ENCODE results near the gene PTPRE.
A peak's percentile ranks its signal among the peaks of the same experiment; 100 is the strongest.

Gene PTPRE

DNA sequence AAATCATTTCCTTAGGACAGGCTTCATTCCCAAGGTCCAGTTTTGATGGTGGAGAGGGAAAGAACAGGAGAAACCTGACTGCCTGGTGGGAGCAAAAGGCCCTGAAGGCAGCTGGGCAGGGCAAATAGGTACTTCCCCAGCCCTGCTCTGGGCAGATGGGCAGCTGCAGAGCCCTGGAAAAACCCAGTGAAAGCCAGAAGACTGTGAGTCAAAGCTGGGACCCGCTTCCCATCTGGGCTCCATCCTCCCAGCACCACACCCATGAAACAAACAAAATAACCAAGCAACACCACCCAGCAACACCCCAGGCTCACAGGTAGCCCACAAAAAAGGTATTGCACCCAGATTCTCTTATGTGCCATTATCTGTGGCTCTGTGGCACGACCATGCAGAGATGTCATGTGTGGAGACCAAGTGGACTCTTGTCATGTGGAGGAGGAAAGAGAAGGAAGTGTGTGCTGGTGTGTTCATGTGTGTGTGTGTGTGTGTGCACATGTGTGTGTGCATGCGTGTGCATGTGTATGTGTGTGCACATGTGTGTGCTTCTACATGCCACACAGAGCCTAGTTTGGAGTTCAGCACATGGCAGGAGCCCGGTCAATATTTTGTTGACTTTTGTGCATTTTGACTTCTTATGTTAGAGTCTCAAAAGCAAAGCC, 24.0 kb upstream of the PTPRE start:
- peak; percentile 67 to 80 for DNase-seq

DNA sequence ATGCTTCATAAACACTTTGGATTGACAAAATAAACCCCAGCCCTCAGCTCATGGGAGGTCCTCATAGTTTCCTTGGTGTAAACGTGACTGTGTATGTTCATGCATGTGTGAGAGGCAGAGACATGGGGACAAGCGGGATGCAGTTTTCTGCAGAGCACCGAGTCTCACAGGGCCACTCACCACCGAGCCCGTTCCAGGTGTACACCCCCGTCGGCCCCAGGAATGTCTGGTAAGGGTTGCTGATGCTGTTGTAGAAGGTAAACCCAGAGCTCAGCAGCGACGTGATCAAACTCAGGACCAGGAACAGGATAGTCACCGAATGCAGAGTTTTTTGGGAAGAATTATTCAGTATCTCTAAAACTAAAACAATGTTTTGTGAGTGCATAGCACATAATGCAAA, 23.4 kb upstream of the PTPRE start:
- DNase-seq = no peak

DNA sequence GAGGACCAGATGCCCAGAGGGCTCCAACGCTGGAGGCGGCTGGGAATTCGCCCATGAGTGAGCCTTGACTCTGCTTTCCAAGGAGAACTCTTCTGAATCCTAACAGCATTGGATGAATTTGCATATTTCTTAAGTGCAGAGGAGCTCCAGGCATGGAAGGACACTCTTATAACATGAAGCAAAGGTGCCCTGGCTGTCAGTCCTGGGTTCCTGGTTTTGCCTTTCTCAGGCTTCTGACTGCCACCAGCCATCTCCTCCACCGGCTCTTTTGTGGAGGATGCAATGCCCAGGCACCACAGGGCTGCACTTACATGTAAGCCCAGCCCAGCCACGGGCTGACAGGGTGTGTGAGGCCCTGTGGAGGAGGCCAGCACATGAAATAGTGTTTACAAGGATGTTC, 22.4 kb upstream of the PTPRE start:
- DNase-seq = no peak

DNA sequence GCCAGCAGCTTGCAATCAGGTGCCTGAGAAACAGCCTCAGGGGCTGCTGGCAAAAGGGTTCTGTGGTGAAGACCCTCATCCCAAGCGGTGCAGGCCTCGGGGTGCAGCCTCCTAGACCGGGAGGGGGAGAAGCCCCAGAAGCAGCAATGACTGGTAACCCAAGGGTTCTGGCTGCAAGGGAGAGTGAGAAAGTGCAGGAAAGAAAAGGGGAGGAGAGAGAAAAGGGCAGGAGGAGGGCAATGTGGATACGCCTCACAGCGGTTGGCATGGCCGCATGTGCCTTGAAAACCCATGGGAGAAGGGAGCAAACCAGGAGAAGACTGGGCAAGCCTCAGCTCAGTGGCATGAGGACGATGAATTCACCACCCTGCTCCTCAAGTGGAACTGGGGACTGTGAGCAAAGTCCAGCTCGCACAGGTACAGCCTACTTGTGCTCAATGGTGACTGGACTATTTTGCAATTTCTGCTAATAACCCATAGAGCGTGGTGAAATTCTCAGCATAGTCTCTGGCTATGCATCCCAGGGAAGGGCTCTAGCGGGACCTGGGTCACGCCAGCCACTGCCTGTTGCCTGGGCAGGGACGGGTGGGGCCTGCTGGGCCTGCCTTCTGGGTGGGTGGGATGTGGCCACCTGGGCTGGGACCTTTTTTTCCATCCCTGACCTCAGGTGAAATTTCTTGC, 20.4 kb upstream of the PTPRE start:
- no peak for DNase-seq

DNA sequence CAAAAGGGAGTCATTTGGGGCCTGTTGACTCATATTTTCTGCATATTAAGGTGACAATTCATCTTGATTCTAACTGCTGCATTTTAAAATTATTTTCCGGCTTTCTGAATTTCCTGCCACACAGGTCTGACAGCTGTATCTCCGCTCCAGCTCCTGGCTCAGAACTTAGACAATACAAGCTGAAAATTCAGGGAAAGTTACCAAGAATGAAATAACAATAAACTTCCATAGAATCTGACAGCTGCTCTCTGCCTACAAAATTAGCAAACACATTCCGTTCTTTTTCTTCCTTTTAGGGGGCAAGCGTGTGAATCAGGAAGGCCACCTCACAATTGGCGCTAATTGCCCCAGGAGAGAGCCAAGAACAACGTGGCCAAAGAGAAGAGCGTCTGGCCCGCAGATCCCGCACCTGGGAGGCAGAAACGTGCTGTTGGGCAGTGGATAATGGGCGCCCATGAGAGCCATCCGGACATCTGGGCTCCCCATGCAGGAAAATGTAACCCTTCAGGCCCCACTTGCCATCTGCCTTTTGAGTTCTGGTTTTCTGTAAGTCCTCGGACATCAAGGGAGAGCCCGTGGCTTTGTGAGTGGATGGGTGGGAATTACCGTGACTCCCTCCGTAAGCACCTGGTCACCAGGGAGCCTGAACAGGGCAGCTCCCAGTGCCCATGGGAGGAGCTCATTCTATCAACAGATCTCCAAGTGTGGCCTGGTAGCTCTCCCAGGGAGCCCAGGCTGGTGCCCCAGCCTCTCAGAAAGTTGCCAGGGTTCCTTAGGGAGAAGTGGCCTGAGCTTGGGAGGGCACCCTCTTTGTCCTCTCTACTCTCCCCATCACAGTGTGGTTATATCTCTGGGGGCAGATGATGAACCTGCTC, 19.1 kb upstream of the PTPRE start:
- DNase-seq = no peak

DNA sequence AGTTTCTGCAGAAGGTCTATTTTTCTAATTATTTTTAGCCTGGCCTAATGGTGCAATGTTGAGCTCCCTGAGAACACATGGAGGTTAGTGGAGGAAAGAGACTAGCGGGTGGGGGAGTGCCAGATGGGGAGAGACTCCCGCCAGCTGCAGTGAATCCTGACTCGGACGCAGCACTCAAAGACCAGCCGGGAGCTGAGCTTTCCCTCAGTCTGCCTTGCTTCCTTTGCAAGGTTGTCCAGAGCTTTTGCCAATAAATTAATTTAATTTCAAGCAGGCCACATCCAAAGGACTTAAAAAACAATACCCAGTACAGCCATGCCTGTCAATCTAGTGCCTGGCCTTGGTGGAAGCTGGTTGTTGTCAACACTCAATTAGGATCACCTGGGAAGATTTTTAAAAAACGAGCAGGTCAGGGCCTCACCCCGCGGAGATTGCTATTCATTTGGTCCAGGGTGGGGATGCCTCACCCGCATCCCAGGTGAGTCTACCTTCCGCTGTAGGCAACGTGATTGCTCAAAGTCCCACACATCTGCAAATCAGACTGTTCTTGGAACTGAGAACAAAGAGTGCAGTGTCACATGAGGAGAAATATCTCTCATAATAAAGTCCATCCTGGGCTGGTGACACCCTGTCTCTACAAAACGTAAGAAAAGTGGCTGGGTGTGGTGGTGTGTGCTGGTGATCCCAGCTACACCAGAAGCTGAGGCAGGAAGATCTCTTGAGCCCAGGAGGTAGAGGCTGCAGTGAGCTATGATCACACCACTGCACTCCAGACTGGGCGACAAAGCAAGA, 18.2 kb upstream of the PTPRE start:
- no peak for DNase-seq

DNA sequence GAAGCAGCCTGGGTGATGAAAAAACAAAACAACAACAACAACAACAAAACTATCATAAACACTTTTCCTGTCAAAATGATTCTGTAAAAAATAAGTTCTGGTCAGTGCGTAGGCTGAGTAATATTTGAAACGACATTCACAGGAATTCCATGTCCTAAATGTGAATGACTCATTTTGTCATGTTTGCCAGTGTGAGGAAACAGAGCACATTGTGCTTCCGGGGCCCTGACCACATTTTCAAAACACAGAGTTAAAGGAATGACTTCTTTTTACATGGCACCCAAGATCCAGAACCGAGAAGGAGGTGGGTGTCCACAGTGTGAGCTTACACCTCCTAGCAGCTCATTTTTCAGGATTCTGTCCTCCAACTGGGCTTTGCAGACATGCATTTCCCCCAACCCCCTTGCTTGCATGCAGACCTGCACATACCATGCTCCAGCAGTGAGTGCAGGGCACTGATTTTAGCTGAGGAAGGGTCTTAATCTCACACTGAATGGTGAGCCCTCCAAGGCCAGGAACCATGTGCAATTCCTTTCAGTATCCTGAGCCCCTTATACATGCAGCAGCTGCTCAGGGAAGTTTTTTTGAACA, 17.2 kb upstream of the PTPRE start:
- peak; percentile 75 to 77 for DNase-seq

DNA sequence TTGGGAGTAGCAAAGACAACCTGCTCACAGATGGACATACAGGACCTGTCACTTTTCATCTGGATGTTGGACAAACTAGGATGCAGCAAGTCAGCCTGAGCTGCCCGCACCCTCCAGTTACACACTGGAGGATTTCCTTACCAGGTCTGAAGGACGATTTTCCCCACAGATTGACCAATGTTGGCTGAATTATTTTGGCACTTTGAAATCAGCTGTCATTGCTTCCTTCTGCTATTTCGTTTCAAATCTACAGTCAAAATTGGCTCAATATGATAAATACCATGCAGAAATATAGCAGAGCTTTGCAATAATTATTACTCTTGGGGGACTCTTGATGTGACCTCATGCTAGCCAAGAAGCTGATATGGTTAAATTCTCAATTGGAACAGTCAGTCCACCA, 16.7 kb upstream of the PTPRE start:
- peak in 1 of 2 donors; percentile 35 for DNase-seq

DNA sequence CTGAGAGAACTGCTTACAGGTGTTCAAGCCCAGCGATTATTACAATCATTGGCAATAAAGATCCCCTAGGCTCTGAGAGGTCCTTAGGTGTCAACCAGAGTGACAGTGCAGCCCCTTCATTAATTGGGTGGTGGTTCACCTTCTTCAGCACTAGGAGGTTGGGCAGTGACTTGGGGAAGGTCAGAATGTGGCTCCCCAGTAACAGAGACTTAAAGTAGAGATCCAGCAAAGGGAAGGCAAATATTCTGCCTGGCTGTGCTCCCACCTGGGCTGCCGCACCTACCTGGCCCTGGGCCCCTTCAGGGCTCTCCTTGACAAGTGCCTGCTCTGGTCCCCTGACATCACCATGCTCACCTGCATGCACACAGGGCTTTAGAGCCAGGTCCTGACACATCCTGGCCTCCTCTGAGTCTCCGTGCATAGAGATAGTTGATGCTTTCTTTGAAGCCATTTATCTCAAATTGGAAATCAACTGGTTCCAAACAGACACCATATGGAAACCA, 16.0 kb upstream of the PTPRE start:
- DNase-seq = no peak

DNA sequence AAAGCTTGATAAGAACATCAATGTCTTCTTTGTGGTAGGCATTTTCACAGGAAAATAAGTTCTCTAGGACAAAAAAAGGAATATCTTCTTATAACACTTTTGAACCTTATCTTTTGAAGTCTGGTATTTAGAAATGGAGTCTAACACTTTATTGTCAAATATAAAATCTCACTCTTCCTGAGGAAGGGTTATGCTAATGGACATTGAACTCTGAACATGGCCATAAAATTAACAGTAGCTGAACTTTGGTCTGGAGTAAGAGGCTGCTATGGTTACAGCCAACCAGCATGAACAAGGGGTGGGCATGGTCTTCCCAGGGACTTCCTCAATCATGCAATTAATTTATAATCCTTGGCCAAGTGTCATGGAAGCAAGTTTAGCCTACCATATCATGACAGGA, 14.2 kb upstream of the PTPRE start, which contains the start of gene CLRN3:
CLRN3 (minus strand) TSS at position 199 of the 400 bp plus-strand sequence; CDS start at position 42, 157 bp downstream.
- DNase-seq = no peak

DNA sequence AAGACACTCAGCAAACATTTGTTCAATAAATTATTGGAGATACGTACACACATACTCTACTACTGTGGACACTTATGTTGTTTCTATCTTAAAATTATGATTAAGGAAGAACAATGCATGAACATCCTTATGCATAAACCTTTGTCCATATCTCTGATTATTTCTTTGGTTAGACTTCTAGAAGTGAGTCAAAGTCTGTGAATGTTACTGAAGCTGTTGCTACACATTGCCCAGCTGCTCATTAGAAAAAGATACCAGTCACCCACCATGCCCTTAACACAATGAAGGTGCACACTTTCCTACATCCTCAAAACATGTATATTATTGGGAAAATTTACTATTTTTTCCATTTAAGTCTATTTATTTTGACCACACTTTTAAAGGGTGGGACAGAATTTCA, 12.8 kb upstream of the PTPRE start:
- no peak for DNase-seq

DNA sequence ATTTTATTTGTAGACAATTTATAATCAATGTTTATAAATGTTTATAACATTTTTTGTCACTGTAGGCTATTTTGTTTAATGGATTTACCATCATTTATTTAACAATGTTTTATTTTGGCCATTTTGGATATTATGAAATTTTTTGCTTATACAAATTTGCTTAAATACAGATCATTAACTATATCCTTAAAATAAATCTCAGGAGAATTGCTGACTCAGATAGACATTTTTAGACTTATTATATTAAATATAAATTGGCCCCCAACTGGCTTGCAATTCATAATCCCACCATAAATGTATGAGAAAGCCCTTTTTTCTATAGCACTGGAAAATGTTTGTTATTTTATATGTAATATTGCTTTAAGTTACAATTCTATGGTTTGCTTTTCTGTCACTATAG, 10.3 kb upstream of the PTPRE start:
- no peak for DNase-seq

DNA sequence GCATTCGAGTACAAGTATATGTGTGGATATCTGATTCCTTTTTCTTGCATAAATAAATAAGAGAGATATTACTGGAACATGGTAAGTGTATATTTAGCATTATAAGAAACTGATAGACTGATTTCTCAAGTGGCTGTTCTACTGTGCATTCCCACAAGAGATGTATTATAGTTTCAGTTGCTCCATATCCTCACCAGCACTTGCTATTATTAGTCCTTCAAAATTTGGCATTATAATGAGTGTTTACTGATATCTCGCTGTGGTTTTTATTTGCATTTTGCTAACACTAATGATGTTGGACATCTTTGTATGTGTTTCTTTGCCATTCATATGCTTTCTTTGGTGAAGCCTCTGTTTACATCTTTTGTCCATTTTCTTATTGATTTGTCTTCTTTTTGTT, 9.7 kb upstream of the PTPRE start:
- no peak for DNase-seq

DNA sequence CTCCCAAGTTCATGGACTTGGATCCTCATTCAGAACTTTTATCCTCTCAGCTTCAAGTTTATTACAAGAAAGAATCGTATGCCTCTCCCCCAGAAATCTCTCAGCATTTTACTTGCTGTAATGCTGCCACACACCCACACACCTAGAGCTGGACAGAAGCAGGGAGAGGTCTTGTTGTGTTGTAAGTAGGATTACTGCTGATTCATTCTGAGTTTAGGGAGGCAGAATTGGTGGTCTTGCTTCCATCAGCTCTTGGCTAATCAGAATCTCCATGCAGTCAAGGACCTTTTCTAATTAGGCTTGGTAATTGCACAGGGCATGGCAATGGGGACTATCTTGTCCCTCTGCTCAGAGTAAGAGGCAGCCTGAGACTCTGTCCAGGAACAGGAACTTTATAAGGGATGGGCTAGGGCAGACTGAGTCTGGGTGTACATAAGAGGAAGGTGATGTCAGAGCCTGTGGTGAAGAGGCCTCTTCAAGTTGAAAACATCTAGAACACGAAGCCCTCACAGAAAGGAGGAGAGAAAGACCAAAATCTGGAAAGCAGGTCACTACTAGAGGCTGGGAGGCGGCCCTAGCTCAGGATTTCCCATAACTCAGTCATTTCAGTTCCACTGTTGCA, 7.0 kb upstream of the PTPRE start:
- DNase-seq = peak; percentile 80 to 84

DNA sequence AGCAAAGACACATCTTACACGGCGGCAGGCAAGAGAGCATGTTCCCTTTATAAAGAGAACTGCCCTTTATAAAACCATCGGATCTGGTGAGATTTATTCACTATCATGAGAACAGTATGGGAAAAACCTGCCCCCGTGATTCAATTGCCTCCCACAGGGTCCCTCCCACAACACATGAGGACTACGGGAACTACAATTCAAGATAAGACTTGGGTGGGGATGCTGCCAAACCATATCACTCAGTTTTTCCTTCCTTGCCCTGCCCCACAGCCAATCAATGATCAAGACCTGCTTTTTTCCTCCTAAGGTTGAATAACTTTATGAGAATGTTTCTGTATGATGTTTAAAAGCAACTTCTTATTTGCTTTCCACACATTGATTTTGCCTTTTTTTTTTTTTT, 3.1 kb upstream of the PTPRE start:
- no peak for DNase-seq

DNA sequence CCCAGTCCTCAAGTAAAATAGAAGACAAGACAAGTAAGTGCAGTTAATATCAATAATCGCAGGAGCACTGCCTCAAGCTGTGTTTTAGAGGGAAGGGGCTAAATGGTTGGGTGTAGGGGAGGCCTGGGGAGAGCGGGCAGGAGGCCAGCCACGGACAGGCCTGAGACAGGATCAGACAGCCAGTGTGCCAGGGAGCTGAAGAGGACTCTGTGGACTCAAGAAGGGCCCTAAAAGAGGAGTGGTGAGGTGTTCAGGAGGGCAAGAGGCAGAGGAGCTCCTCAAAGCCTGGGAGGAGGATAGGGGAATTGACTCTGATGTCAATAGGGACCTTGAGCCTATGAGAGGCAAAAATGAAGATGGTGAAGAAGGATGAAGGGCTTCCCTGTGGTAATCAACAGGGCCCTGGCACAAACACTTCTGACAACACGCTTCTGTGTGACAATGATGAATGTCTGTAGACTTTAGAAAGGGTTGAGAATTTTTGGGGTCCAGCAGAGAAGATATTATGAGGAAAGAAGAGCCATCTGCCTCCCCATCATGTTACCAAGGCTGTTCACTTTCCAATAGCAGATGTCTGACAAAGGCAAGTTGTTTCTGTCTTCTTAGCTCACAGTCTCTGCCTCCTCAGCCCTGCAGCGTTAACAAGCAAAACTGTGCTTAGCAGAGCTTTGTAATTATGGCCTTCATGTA, 2.4 kb upstream of the PTPRE start:
- DNase-seq = no peak

DNA sequence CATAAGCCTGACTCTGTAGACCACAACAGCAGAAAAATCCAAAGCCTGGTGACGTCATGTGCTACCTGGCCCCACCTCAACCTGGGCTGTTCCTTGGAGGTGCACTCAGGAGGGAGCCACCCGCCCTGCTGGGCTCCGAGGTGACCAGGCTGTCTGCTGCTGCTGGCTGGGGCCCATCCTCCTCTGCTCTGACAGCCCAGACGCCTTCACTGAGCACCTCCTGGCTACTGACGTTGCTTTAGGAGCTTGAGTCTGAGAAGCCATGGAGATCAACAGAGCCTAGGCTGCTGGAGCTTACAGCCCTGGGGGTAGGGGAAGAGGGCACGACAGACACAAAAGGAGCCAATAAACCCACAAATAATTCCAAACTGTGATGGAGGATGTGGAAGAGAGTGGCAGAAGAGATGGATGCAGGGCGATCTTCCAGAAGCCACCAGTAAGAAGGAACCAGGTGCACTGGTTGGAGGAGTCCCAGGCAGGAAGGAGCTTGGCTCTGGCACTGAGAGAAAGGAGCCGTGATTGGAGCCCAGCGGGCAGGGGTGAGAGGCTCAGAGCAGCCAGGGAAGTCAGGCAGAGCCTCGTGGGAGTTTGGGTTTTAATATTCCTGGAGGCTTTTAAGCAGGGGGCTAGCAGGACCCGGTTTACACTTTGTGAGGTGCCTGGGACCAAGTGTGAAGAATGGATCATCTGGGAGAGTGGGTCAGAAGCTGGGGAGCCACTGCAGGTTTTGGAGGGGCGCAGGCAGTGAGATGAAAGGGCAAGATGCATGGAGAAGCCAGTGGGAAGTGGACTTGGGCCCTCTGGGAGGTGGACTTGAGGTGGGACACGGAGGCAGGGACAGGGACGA, 1.7 kb upstream of the PTPRE start:
- no peak for DNase-seq

DNA sequence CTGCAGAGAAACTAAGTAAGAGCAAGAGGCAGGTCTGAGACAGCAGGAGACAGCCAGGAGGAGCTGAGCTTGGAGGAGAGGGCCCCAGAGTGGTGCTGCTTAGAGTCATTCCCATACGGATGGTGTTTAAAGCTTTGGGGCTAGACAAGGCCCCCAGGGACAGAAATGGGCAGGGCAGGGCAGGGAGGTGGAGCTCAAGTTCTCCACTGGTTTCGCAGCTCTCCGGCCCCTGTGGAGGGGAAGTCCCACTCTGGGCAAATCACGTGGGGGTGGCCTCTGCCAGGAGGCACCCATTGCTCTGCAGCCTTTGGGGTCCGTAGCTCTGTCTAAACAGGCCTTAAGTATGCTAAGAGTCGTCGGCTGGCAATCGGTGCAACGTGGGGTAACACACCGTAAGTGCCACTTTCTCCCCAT, 1.0 kb upstream of the PTPRE start:
- peak in 1 of 2 donors; percentile 54 for DNase-seq

DNA sequence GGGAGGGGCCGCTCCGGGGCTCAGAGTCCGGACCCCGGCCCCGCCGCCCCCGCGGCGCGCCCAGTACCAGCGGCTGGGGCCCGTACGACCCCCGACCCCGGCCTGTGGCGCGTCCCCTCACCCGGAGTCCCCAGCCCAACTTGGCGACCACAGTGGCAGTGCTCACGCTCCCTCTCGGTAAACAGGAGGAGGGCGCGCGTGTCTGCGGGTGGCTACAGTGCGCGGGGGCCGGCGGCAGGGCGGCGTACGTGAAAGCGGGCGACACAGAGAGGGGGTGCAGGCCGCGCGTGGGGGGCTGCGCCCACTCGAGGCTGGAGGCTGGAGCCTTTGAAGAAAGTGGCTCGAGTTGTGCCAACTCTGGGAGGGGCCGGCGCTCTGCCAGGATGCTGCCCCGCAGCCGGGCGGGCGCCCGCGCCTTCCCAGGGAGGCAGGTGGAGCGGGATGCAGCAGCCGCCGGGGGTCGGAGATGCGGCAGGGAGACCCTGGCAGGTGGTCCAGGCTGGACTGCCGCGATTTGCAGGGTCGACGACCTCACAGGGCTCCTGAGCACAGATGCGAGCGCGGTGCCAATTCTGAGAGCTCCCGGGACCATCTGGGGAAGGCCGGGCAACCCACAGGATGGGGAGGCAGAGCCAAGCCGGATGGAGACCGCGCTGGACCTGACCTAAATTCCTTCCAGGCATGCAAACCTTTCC, 655 bp downstream of the PTPRE start:
- DNase-seq = no peak

Measured in inflammatory macrophage treated with lipopolysaccharide for 1 hour (primary cell).